K562 (cell line): Measurements from ENCODE around the gene TRIM27. TPM values are rescaled to one million over a fixed set of nuclear protein-coding genes. Genes with fewer than 3 reads are reported as not detected.

Experiments used
- CREB1 ChIP-seq, 2 experiments: sonication (generic) in 1 of 2; formaldehyde crosslinking in 1 of 2; IDR thresholded peaks; 2 replicates each; pipeline versions ENCODE4 v1.6.1 to v1.8.0; 2012 to 2022; ENCODE audit warnings: inconsistent platforms in 1 of 2, mild to moderate bottlenecking in 1 of 2, missing genetic modification reagents in 1 of 2, moderate library complexity in 1 of 2
- CTCFL ChIP-seq: IDR thresholded peaks from 2 replicates; pipeline ENCODE4 v1.6.1; 2011; ENCODE audit warnings: borderline replicate concordance, low read depth, mild to moderate bottlenecking, moderate library complexity, low read length; ENCODE audit not compliant: insufficient read depth, poor library complexity, severe bottlenecking
- DNMT1 ChIP-seq: fragments of 450-650 bp; IDR thresholded peaks from 2 replicates; pipeline ENCODE4 v1.6.1; 2016; ENCODE audit warnings: antibody characterized with exemption, mild to moderate bottlenecking
- ETV1 ChIP-seq: fragments of 450-650 bp; conservative IDR thresholded peaks from 2 replicates; pipeline ENCODE4 v1.6.1; 2016; ENCODE audit warnings: missing genetic modification characterization, control low read depth, low read depth, missing compliant biosample characterization
- GATAD2A ChIP-seq: fragments of 450-650 bp; IDR thresholded peaks from 2 replicates; pipeline ENCODE4 v1.6.1; 2017
- HDAC6 ChIP-seq: IDR thresholded peaks from 2 replicates; pipeline ENCODE4 v1.6.1; 2012; ENCODE audit warnings: low read depth, mild to moderate bottlenecking, control low read depth, inconsistent platforms, low read length, moderate library complexity
- HINFP ChIP-seq: fragments of 450-650 bp; conservative IDR thresholded peaks from 2 replicates; pipeline ENCODE4 v1.6.1; 2016; ENCODE audit warnings: missing genetic modification characterization, low read depth, mild to moderate bottlenecking, control low read depth, missing compliant biosample characterization
- NR2F6 ChIP-seq: fragments of 450-650 bp; formaldehyde crosslinking; IDR thresholded peaks from 2 replicates; pipeline ENCODE4 v1.4.0; 2020; ENCODE audit warnings: mild to moderate bottlenecking
- POLR2G ChIP-seq: fragments of 200-400 bp; formaldehyde crosslinking; IDR thresholded peaks from 2 replicates; pipeline ENCODE4 v1.6.1; 2017; ENCODE audit warnings: low read depth, mild to moderate bottlenecking, antibody characterized with exemption, low read length, moderate library complexity
- PRDM10 ChIP-seq: fragments of 450-650 bp; IDR thresholded peaks from 2 replicates; pipeline ENCODE4 v1.6.1; 2018; ENCODE audit not compliant: partially characterized antibody
- PYGO2 ChIP-seq: fragments of 450-650 bp; IDR thresholded peaks from 2 replicates; pipeline ENCODE4 v1.6.1; 2016; ENCODE audit warnings: mild to moderate bottlenecking, missing genetic modification characterization, moderate library complexity, missing compliant biosample characterization
- RNF2 ChIP-seq: sonication (generic); IDR thresholded peaks from 2 replicates; pipeline ENCODE4 v1.6.1; 2016
- SMAD1 ChIP-seq: fragments of 150-350 bp; IDR thresholded peaks from 2 replicates; pipeline ENCODE4 v1.6.1; 2014; ENCODE audit warnings: low read length, low read depth; ENCODE audit not compliant: partially characterized antibody
- SMARCB1 ChIP-seq: IDR thresholded peaks from 2 replicates; pipeline ENCODE4 v1.6.1; 2011; ENCODE audit warnings: improper control_type of control experiment, low read depth; ENCODE audit not compliant: insufficient read length
- TAF15 ChIP-seq: fragments of 200-400 bp; formaldehyde crosslinking; IDR thresholded peaks from 2 replicates; pipeline ENCODE4 v1.6.1; 2017; ENCODE audit warnings: mild to moderate bottlenecking, low read depth, low read length, moderate library complexity
- TAL1 ChIP-seq: fragments of 450-650 bp; IDR thresholded peaks from 2 replicates; pipeline ENCODE4 v1.6.1; 2016; ENCODE audit warnings: mild to moderate bottlenecking
- ZBTB43 ChIP-seq: sonication (generic); formaldehyde crosslinking; IDR thresholded peaks from 2 replicates; pipeline ENCODE4 v1.8.0; 2023; ENCODE audit warnings: mild to moderate bottlenecking, missing genetic modification reagents
- ZC3H4 ChIP-seq: sonication (generic); formaldehyde crosslinking; IDR thresholded peaks from 2 replicates; pipeline ENCODE4 v1.9.0; 2021; ENCODE audit warnings: missing genetic modification reagents, borderline replicate concordance
- ZNF24 ChIP-seq: fragments of 450-650 bp; IDR thresholded peaks from 2 replicates; pipeline ENCODE4 v1.6.1; 2016
- ZNF3 ChIP-seq: fragments of 250-450 bp; sonication (Bioruptor Pico); IDR thresholded peaks from 2 replicates; pipeline ENCODE4 v1.5.0; 2021; ENCODE audit warnings: mild to moderate bottlenecking, moderate library complexity
- ZNF696 ChIP-seq: fragments of 250-450 bp; sonication (Bioruptor Pico); conservative IDR thresholded peaks from 2 replicates; pipeline ENCODE4 v1.4.0; 2020; ENCODE audit warnings: mild to moderate bottlenecking, moderate library complexity
- ZNF766 ChIP-seq: fragments of 200-800 bp; sonication (Bioruptor generic); conservative IDR thresholded peaks from 2 replicates; pipeline ENCODE4 v1.6.1; 2016; ENCODE audit warnings: missing genetic modification characterization, missing compliant biosample characterization
- polyA plus RNA-seq, 8 experiments: library from polyadenylated mRNA; depleted of rRNA in 4 of 8; stranded (reverse) in 5 of 8; unstranded in 3 of 8; fragments of >200 nt; fragmentation: Nextera tagmentation in 2 of 8; fragmentation: Illumina TruSeq in 1 of 8; extraction: Ambion mirVana in 2 of 8; extraction: Trizol in 1 of 8; gene quantifications; 2 replicates each; pipeline versions ENCODE4 v1.2.1 to v1.2.3, GENCODE V29; 2011 to 2014; ENCODE audit warnings: inconsistent platforms in 1 of 8, missing spikeins in 1 of 8
- total RNA-seq, 7 experiments: library from RNA; depleted of rRNA in 6 of 7; stranded (reverse); fragments of >200 nt in 6 of 7; fragmentation: Illumina TruSeq in 2 of 7; extraction: Trizol in 2 of 7; gene quantifications; 2 replicates each; pipeline versions ENCODE4 v1.2.1 to v1.2.3, GENCODE V29; 2011 to 2021; ENCODE audit warnings: low replicate concordance in 1 of 7

The TRIM27 gene
- total and polyA plus RNA-seq, 9 of the 15 experiments (the other 6 are each of a cell fraction or from before 2014, with no cell fraction given) = 37.7 to 235 (median 122) TPM

- TF ChIP-seq PRDM10 (peak; percentile 93), NR2F6 (no peak), ZBTB43 (CRISPR knock-in tag) (no peak), RNF2 (no peak), DNMT1 (no peak), PYGO2 (no peak), GATAD2A (peak; percentile 71; the same call in 1 of the 2 replicates), HDAC6 (no peak), TAF15 (no peak), ZNF766 (CRISPR knock-in tag) (no peak), SMARCB1 (no peak), CTCFL (no peak), POLR2G (no peak), ZNF696 (no peak), ZNF24 (no peak), CREB1 (IDR thresholded peaks at IDR 0.05) (no peak), CREB1 (CRISPR knock-in tag; IDR thresholded peaks at IDR 0.05) (no peak), ZNF3 (CRISPR knock-in tag) (no peak), SMAD1 (no peak), HINFP (tag) (0 out of 2 replicates have a peak, but pooled peaks have one; percentile 5), ETV1 (tag) (no peak), ZC3H4 (CRISPR knock-in tag) (no peak), TAL1 (0 out of 2 replicates have a peak, but pooled peaks have one; percentile 1)
Observed at GRCh38 chr6:28956331-28956730, 32.5 kb upstream of the TRIM27 start (continued).
